DMS79 (cell line): Measurements from ENCODE around the gene TP53I11.
A peak's percentile ranks its signal among the peaks of the same experiment; 100 is the strongest.

ENCODE experiments used
- DNase-seq: peaks from one replicate; lab custom pipeline; 2025; lab: John Stamatoyannopoulos, UW

TP53I11 gene

DNA sequence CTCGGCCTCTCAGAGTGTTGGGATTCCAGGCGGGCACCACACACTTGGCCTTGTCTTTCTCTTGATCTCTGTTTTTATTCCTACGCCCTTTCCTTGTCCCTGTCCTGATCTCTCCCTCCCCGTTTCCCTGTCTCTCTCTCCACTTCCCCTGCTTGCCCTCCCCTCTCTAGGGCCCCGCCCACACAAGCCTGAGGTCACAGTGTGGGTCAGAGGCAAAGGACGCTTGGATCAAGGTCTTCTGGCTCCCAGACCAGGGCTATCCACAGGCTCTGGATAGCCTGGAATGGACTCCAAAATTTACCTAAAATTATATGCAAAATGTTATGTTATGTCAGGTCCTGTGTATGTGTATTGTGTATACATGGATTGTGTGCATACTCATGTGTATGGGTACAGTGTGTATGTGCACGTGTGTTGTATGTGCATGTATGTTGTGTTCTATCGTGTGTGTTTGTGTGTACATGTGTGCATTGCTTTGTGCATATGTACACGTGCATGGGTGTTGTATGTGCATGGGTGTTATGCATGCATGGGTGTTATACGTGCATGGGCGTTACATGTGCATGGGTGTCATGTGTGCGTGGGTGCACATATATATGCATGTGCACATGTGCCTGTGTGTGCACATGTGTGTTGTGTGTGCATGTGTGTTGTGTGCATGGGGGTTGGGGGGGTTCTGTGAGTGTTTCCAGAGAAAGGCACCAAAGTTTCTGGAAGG, 38.3 kb downstream of the TP53I11 start:
- DNase-seq, result no peak

DNA sequence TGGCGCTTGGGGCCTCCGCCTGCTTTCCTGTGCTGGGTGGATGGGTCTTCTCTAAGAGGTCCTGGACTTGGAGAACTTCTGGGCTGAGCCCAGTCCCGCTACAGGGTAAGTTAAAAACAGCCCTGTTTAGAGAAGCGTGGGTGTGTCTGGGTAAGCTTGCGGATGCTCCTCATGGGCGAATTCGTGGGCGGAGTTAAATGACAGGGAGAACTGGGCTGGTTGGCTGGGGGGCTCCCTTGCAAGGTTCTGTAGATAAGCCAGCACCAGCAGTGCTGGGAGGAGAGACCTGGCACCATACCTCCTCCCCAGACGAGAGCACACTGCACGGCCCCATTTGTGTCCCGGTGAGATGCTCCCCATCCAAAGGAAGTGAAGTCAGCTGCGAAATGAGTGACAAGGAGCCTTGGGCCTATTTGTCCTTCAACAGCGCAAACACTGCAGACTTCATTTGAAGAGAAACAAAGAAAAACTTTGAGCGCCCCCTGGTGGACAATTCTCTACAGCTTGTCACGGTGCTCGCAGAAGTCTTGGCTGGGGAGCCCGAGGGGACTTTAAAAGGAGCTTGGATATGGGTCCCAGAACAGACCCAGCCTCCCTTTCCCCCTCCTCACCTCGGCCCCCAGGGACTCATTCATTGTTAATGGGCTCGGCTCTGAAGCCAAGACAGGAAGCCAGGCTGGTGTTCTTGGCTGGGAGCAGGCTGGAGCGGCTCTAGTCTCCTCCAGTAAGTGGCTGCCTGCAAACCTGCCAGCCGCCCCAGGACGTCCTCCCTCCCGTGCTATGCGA, 39.5 kb downstream of the TP53I11 start:
- DNase-seq, result peak; percentile 84

DNA sequence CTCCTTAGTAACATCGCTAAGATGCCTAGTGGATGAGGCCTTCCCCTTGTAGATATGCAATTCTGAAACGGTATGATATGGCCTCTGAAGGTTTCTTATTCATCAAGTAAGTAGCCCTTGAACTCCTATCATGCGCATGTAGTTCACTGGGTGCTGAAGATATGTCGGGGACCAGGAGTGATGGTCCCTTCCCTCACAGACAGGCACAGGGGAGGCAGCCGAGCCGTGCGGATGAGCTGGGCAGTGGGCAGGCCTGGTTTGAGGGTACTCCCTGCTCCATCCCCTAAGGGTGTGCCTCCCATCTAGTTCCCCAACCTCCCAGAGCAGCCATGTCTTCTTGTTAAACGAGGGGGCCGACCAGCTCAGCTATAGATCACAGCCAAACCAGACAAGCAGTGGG, 40.1 kb downstream of the TP53I11 start:
- DNase-seq, result no peak

DNA sequence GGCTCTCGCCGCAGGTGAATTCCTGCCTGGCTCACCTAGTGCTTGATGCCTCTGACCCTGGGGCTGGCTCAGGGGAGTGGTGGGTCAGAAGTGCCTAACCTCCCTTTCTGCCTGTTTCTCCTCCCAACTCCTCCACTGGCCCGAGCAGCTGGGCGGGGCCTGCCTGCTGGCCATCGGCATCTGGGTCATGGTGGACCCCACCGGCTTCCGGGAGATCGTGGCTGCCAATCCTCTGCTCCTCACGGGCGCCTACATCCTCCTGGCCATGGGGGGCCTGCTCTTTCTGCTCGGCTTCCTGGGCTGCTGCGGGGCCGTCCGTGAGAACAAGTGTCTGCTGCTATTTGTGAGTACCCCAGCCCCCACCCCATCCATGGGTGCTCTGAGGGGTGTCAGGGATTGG, 41.1 kb downstream of the TP53I11 start:
- no peak for DNase-seq

DNA sequence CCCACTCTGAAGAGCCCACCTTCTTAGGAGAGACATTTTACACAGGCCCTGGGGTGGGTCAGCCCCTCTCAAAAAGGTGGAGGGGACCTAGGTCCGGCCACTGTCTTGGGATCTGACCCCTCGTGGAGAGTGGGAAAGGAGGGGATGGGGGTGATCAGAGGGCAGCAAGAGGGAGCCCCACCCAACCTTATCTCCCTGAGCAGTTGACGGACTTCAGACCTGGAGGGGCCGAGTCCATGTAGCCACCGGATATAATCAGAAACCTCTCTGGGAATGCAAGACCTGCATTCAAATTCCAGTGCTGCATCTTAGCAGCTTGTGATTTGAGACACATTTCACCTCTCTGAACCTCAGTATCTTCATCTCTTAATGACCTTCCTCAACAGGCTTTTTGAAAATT, 44.0 kb downstream of the TP53I11 start:
- no peak for DNase-seq

DNA sequence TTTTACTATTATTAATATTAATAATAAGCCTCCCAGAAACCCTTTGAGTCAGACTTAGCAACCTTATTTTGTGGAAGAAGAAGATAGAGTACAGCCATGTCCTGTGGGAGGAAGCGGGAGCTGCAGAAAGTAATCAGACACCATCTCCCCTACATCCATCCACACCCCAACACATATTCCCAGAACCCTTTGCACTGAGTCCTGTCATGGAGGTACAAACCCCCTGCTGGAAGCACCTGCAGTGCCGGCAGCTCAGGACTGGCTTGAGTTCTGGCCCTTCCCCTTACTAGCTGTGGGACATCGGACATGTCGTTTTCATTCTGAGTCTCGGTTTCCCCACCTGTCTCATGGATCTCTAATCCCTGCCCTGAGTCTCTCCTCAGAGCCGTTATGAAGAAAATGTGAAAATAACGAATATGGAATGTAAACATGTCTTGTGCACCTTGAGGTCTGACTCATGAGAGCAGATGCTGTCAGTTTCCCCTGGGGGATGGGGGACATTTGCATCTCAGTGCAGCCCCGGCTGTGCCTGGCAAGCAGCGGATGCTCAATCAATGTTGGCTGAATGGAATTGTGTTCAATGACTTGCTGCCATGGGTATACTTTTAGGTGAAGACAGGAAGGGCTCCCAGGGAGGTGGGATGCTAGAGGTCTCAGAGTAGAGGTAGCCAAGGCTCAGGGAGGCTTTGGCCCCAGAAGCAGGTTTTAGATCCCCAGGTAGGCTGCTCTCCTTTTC, 45.4 kb downstream of the TP53I11 start:
- DNase-seq, result no peak

DNA sequence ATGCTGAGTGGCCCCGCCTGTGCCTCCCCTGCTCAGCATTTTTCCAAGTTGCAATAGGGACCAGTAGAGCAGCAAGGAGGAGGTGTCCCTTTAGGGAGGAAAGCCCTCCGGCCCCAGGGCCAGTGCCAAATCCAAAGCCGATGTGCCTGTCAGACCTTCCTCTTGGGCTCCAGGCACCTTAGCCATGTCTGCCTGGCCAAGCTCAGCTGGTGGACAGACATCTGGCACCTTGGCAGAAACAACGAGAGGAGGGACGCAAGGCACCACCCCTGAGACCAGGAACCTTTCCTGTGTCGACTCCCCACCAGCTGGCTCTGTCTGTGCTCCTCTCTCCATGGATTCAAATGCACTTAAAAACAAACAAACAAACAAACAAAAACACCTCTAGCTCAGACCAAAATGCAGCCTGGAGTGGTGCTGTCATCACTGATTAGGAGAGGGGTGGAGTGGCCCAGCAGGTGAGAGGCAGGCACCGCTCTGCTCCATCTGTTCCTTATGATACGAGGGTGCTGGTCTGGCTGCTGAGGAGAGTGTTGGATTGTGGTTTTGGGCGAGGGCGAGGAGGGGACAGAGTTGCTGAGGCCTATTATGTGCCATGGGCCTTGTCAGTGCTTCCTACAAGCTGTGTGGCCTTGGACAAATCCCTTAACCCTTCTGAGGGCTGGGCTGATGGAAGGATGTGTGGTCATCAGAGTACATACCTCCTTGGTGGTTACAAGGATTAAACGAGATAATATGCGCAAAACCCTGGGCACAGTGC, 46.2 kb downstream of the TP53I11 start:
- no peak for DNase-seq

DNA sequence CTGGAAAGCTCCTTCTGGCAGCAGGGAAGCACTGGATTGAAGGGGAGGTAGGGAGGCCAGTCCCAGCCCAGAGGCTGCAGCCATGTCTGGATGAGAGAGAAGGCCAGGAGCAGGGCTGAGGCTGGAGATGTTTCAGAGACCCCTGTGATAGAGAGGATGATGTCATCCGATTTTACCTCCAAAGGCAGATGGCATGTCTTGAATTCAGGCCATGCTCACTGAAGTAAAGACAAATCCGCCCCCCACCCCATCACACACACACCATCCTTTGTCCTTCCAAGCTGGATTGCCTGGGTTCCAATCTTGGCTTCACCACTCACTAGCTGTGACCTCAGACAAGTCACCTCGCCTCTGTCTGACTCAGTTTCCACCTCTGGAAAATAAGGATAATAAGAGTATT, 47.2 kb downstream of the TP53I11 start:
- no peak for DNase-seq

DNA sequence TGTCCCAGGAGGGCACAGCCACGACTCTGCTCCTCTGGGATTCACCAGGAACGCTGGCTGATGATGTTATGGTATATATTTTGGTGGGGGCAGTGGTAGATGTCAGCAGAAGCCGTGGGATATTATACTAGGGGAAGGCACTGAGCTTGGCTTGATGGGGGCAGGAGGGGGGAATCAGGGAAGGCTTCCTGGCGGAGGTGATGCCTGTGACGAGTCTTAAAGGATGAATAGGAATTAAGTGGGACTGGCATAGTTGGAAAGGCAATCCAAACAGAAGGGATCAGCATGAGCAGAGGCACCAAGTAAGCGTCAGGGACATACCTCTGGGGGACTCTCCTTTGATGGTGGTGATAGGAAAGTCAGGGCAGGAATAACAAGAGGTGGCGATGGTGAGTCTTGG, 47.6 kb downstream of the TP53I11 start:
- no peak for DNase-seq

DNA sequence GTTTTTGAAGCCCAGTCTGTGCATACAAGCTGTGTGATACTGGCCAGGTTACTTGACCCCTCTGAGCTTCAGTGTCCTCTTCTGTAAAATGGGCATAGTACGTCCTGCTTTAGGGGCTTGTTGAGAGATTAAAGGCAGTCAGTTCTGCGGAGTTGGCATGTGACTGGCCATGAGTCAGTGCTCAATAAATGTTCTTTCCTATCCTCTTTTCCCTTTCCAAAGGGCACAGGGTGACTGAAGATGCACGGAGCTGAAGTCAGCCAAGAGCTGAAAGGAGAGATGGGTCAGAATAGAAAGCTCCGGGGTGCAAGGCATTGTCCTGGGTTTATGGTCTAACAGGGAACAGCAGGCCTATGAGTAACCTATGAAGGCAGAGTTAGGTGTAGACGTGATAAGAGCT, 48.9 kb downstream of the TP53I11 start:
- no peak for DNase-seq

DNA sequence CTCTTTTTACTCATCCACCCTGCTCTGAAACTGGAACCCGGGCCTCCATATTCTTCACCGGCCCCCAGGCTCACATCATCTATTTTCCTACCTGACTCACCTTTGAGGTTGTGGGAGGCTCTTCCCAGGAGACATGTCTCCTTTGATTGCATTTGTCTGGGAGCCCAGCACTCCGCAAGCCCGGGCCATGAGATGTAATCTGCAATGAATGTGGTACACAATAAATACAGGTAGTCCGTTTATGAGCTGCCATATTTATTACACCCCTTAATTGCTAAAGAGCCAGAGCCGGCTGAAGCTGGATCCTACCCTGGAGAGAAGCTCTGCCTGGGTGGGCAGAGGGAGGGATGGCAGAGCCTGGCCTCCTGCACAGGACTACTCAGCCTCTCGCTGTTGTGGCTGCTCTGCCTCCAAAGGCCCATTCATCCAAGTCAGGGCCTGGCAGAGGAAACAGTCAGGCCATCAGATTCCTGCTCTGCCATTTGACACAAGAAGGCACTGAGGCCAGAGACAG, 49.5 kb downstream of the TP53I11 start:
- no peak for DNase-seq

DNA sequence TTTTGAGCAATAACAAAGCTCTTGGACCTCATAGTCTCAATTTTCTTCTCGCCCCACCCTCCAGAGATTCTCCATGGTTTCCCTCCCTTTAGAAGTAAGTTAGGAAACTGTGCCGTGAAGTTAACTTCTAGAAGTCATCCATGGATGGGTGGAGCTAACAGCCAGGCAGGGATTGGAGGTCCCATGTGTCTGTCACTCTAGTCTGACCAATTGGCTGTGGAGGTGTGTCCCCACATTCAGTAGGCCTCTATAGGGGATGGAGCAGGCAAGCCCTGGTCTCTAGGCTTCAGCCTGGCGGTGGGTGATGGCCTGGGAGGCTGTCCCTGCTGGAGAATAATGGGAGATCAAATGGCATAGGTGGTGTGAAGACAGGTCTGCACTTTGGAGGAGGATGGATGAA, 50.7 kb downstream of the TP53I11 start:
- no peak for DNase-seq

DNA sequence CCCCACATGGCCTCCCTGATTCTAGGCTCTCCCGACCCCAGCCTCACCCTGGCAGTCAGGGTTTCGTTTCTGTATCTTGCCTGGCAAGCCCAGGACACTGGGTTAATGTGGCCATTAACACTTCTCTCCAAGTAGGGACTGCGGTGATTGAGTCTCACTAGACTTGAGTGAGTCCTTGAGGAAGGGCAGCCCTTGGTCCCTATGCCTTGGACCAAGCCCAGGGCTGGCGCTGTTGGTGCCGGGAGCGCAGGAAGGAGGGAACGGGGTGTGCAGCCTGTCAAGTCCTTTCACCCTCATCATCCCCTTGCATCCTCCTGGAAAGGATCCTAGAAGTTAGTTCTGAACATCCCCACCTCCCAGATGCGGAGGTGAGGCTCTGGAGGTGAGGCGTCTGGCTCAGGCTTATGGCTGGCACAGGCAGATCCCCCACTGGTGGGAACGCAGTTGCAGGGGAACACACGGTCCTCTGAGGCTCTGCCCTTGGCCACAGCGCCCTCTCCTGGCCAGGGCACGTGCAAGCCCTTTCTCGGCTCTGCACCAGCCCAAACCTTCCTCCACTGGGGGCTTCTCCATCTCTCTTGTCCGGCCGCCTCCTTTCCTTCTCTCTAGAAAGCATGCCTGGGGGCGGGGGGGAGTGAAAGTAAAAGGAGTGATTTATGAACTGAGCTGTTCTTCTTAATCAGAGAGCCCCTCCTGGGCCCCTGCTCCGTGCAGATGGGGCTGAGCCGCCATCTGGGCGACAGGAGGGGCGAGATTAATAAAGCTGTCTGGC, 56.7 kb downstream of the TP53I11 start:
- peak; percentile 53 for DNase-seq

DNA sequence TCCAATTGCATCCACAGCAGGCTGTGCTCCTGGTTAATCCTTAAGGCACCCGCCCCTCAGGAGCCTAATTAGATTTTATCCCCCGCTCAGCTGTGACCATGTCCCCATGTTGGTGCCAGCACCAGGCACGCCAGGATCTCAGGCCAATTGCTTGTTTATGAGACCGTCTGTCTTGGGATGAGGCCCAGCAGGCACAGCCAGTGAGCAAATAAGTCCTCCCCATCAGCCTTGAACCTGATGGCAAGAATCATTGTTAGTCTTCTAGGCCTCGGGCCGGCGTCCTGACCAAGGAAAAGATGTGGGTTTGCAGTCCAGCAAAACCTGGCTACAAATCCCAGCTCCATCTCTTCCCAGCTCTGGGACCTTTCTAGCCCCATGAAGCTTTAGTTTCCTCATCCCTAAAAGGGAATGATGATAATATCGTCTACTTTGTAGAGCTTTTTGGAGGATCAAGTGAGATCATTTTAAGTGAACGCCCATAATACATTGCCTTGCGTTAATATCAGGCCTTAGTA, 57.3 kb downstream of the TP53I11 start:
- DNase-seq, result no peak

DNA sequence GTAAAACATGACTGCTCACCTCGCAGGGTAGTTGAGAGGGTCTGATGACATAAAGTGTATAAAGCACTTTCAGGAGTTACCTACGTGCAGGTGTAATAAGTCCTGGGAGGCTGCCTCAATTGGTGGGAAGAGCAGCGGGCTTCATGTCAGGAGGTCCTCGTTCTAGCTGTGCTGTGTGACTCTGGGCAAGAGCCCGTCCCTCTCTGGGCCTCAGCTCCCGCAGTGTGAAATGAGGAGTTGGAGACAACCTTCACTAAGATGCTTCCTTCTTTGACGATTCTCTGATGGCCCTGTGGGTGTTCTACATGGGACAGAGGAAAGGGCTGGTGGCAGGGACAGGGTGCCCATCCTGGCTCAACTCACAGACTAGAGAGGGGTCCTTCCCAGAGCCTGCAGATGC, 57.8 kb downstream of the TP53I11 start:
- DNase-seq, result no peak

DNA sequence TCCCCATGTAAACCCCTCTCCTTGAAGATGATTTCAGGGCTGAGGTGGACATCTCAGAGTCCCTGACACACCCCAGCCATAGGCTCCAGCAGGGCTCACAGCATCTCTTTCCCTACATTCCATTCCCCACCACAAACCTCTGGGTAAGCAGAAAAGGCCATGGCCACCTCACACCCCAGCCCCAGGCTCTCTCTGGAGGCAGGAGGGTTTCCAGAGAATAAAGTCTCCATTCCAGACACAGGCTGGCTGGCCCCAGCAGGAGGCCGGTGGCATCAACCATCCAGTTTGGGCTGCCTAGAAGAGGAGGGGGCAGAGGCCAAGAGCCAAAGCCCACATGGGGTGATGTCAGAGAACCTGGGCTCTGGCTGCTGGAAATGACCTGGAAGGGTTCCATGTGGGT, 61.4 kb downstream of the TP53I11 start:
- DNase-seq, result no peak

DNA sequence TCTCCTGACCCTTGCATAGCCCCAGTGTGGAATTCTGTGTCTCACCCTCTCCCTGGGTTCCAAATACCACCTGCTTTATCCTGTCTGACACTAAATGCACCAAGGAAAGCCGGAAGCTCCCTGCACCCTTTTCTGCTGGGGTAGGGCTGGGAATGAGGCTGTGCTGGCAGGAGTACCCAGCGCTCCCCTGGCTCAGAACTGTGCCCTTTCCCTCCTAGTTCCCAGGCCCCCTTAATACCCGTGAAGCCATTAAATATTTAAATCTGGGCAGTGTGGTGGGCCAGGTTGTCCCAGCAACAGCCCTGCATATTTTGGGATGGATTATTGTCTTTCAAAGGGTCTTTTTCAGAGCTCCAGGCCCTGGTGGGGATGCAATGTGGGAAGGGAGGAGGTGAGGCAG, 63.0 kb downstream of the TP53I11 start:
- DNase-seq, result no peak

DNA sequence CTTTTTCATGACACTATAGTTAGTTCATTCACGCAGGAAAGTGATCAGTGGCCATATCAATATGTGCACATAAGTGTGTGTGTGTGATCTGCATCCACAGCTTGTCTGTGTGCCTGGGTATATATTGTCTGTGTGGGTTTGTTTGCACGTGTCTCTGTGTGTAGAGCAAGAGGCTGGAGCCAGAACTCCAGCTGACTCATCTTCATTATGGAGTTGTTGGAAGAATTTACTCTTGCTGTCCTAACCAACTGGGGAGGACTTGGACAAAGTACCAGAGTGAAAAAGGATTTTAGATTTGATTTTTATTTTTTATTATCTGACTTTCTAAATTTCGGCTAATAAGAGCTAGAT, 63.9 kb downstream of the TP53I11 start:
- DNase-seq, result no peak

DNA sequence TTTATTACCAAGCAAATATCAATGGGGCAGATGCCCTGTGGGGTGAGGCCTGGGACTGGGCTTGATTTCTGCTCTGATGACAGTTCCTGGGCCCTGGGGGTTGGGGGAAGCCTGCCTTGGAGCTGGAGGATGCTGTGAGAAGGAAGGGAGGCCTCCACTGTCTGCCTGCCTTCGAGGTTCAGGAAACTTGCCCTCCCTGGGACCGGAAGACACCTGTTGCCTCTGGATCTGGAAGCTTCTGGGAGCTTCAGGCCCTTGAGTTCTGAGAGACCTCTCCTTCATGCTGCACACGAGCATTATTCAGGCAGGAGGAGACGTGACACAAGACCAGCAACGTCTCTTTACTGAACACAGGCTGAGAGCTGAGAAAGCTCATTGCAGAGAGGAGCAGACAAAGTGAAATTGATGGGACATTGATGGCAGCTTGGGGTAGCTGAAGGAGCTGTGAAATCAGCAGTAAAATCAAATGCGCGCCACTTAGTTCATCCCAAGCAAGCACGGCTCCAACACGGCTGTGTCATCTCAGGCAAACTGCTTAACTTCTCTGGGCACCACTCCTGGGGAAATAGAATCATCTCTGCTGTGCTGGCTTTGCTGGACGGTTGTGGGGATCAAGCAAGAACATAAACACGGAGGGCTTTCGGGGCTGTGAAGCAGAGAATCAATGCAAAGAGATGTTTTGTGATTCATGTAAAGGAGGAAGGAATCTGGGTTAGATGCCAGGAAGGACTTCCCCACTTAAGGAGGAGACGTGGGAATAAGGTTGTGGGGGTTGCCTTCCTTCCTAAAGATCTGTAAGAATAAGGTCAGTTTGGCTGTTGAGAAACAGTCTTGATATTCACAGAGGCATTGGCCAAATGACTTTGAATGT, 64.5 kb downstream of the TP53I11 start:
- DNase-seq, result no peak
